T-helper 2 cell (primary cell): ENCODE results near the gene SLIT1.

Source experiments
- DNase-seq, 5 experiments: peaks; one replicate each; pipeline versions ENCODE4 v3.0.0 to v3.0.0-alpha.2; 2012 to 2022

The SLIT1 gene

DNA sequence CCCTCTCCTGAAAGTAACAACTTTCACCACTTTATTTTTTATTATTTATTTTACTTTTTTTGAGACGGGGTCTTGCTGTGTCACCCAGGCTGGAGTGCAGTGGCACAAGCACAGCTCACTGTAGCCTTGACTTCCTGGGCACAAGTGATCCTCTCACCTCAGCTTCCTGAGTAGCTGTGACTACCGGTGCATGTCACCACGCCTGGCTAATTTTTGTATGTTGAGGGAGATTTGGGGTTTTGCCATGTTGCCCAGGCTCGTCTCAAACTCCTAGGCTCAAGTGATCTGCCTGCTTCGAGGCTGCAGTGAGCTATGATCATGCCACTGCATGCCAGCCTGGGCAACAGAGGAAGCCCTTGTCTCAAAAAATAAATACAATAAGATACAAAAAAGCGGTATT, 14.9 kb upstream of the SLIT1 start:
- peak in 1 of 5 experiments; percentile 31 for DNase-seq

DNA sequence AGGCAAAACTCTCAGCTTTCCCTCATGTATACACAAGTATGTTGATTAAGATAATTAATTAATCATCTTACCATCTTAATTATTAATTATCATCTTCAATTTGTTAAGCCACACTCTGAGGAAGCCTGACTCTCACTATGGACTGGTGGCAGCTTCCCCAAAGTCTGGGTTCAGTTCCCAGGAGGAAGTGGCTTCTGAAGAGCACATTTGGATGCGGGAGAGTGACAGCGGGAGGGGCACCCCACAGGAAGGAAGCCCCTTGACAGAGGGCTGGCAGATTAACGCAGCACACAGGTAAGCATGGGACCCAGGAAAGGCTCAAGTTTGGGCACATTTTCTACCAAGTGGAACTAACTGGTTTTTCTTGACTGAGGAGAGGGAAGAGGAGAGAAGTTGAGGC, 13.4 kb upstream of the SLIT1 start:
- no peak for DNase-seq

DNA sequence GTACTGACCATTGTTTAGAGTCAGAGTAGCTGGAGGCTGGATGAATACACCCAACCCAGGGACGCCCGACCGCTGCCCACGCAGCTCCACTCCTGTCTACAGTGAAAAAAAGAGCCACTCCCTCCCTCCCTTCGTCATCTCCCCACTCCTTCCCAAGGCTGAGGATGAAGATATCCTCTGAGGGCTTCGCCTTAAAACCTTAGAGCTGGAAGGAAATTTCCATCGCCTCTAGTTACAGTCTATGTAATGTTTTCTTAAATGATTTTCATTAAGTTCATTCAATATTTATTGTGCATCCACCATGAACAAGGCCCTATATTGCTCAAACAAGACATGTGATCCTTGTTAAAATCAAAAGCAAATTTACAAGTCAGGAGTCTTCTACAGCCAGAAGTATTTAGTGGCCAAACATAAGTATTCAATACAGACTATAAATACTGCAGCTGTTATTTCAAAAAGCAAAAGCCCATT, 11.3 kb upstream of the SLIT1 start:
- no peak for DNase-seq

DNA sequence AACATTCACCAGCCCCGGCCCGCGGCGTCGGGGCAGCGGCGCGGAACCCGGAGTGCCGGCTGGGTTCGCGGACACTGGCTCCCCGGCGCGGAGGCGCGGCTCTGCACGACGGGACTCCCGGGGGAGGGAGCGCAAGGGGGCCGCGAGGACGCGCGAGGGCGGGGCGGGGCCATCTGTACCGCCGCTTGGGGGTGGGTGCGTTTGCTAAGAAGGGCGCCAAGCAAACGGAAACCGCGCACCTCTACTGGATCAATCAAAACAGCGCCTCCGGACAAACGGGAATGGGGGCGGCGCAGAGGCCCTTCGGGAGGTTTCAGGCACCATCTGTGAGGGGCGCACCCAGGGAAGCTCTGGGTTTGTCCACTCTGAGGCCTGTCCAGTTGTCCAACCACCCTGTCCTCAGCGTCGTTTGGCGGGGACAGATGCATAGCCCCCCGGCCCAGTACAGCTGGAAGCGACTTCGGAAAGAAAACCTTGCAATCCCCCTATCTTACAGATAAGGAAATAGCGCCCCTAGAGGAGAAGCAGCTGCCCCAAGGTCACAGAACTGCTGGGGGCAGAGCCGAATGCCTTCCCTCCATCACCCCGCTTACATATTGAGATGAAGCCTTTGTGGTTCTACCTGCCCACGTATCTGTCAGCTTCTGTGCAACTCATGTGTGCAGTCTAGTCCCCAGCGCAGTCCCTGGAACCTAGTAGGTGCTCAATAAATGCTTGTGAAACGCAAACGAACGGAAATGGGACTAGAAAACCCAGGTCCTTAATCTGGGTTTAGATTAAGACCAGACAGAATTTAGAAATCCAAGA, 10.7 kb upstream of the SLIT1 start:
- DNase-seq: peak; percentile 27 to 77 (median 48)

DNA sequence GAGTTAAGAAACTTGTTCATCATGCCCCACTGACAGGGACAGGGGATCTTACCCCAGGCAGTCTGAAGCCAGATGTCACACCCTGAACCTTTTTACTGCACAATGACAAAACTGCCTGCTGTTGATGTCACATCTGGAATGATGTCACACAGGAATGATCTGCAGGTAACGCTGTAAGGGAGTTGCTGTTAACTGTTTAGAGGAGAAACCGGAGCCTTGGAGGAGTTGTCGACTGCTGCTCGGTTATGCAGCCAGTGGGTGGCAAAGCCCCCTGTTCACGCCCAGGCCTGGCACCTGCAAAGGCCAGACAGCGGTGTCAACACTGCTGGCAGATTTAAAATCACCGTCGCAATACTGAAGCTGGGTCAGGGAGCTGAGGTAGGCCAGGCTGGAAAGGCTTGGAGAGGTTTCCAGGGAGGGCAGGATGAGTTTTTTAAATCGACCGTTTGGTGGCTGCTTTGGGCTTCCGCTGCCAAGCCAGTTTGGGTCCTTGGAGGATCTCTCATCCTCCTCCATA, 10.0 kb upstream of the SLIT1 start:
- DNase-seq: no peak

DNA sequence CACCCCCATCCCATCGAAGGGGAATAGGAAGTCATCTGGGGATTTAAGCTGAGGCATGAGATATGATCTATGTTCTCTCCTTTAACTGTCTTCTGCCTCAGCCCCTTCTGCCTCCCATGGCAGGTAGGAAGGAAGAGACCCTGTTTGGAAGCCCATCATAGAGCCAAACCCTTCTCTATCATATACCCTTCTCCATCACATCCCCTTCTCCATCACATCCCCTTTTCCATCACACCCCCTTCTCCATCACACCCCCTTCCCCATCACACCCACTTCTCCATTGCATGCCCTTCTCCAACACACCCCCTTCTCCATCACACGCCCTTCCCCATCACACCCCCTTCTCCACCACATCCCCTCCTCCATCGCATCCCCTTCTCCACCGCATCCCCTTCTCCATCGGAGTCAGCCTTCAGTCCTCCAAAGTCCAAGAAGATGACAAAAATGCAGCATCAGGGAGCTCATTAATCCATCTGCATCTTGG, 7.2 kb upstream of the SLIT1 start:
- no peak for DNase-seq

DNA sequence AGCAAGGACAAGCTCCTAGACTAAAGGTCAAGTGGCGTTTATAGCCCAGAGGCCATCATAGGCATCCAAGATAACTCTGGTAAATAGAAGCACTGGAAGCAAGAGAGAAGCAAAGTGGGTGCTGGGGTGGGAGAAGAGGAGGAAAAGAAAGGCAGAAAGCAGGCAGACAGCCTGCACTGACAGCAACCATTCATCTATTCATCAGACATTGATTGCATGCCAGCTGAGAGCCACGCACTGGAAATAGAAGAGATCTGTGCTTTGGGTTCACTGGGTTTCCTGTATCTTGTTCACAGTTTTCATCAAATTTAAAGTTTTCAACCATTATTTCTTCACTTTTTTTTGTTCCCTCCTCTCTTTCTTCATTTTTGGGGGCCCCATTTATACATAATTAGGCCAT, 4.7 kb upstream of the SLIT1 start:
- DNase-seq: no peak

DNA sequence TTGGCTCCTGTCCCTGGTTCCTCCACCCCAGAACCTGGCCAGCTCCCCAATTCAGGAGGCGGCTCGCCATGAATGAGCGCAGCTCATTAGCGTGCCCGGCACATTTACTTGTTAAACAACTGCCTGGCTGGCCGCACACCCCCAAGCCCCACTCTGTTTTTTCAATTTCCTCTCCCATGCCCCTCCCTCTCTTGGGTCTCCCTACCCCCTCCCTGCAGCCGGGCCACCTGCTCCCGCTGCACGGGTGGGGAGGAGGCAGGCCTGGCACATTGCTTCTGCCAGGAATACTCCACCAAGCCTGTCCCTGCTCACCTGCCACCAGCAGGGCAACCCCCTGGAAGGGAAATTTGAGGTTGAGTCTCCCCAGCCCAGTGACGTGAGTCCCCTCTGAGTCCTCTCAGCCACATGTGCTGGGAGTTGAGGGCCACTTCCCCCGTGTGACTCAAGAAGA, 2.5 kb upstream of the SLIT1 start:
- no peak for DNase-seq

DNA sequence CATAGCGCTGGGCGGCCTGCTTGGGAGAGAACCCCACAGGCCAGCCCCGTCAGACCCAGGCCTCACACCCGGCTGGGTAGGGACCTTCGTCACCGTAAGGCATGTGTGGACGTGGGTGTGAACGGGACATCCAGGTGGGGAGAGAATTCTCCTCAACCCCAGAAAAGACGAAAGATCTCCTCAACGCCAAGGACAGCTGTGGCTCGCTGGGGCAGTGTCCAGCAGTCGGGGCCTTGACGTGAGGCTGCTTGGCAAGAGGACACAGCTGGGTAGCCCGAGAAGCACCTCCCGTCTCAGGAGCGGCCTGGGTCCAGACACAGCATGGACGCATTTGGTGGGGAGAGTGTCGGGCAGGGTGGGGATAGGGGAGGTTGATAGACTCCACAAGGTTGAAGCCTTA, 1.2 kb upstream of the SLIT1 start:
- no peak for DNase-seq

DNA sequence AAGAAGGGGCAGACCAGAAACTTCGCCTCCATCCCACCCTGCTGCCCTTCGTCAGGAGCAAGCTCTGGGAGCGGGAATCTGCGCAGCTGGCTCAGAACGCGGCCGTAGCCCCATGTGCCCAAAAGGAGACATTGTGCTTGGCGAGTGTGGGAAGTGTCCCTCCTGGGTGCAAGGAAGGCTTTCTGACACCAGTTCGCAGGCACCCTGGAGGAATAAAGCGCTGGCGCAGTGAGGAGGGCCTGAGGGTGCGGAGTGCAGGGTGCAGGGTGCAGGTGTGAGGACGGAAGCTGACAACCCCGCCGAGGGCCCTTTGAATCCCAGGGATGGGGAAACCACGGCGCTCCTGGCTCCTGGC, 811 bp downstream of the SLIT1 start:
- no peak for DNase-seq

DNA sequence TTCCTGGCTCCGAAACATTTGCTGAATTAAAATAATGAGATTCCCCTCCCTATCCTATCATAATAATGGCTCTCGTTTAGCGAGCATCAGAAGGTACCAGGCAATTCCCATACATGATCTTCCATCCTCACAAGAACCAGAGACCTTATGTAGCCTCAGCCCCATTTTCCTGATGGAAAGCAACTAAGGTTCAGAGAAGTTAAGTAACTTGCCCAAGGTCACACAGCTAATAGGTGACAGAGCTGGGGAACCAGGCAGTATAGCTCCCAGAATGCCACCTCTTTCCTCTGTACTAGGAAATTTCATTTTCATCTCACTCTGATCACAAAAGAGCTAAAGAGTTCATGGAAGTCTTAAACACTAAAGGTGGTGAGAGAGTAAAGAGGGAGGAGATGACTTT, 2.4 kb downstream of the SLIT1 start:
- DNase-seq: no peak

DNA sequence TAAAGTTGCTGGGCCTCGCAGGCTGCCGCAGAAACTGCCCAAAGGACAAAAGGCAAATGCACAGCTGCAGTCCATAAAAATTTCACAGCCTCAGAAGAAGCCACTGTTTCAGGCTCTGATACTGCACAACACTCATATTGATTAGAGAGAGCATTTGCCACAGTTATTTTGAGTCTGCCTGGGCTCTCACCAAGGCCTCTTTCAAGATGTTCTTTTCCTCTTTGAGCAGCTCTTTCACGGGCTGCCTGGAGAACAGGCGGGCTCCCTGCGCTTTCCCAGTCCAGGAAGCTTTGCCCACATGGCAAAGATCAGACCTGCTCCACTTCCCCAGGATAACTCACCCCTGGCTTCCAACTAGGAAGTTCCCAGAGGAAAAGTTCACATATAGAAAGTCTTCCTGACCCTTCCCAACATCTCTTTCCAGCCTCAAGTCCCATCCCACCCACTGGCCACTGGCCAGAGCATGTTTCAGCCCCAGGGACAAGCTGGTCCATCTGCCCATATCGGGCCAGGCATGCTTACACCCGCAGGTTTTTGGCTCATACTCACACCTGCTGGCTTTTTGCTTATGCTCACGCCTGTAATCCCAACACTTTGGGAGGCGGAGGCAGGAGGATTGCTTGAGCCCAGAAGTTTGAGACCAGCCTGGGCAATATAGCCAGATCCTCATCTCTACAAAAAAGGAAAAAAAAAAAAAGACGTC, 3.3 kb downstream of the SLIT1 start:
- DNase-seq: no peak

DNA sequence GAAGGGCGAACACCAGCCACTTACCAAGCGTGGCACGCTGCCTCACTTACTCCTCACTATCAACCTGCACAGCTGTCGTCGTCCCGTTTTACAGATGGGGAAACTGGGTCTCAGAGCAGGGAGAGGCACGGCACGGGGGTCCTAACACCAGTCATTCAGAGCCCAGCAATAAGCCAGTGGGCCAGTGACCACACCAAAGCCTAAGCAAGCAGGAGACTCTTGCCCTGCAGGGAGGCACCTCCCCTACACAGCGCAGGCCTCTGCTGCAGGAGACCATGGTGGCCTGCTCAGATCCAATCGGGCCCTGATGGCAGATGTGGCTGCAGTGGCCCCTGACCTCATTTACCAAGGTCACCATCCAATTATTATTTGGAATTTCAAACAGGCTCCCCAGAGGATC, 4.8 kb downstream of the SLIT1 start:
- no peak for DNase-seq

DNA sequence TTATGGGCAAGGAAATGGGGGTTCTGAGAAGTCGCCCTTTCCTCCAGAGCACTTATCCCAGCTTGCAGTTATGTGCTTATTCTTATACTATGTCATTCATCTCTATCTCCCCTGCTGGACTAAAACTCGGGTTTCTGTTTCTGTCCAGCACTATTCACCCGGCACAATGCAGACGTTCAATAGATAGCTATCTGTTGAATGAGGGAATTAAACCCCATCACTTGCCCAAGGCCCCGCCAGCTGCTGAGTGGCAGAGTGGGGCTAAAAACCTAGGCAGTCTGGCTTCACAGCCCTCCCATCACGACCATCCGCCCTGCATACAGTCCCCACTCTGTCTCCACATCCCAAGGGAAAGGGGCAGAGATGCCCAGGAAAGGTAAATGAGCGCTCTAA, 5.4 kb downstream of the SLIT1 start:
- no peak for DNase-seq

DNA sequence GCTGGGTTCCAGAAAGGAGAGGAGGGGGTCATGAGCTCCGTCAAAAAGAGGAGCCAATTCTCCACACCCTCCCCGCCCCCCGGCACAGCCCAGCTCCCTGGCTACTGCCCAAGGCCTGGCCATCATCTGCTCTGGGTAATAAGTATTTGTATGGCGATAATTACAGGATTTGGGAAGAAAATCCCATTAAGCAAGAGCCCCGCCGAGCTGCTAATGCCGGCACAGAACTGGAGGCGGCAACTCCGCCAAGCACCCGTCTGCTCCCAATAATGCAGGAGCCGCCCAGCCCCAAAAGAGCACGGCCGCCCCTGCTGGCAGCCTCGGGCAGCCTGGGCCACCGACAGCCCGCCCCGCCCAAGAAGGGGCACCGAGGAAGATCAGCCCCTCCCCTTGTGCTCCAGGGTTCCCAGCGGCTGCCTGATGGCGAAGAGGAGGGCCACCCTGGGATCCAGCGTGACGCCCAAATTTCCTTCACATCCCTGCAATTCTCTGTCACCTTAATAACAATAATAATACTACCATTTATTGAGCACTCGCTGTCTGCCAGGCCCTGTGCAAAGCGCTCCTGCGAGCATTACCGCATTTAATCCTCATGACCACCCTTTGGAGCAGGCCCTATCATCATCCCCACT, 5.9 kb downstream of the SLIT1 start:
- no peak for DNase-seq

DNA sequence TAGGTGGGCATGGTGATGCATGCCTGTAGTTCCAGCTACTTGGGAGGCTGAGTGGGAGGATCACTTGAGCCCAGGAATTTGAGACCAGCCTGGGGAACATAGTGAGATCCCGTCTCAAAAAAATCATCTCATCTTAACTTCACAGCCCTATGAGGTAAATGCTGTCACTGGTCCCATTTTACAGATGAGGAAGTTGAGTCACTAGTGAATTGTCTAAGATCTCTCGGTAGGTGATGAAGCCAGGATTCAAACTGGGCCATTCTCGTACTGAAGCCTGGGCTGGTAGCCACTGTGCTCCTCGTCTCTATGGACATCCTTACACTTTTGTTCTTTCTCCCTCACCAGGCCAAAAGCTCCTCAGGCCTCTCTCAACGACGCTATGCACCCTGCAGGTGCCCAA, 6.4 kb downstream of the SLIT1 start:
- no peak for DNase-seq

DNA sequence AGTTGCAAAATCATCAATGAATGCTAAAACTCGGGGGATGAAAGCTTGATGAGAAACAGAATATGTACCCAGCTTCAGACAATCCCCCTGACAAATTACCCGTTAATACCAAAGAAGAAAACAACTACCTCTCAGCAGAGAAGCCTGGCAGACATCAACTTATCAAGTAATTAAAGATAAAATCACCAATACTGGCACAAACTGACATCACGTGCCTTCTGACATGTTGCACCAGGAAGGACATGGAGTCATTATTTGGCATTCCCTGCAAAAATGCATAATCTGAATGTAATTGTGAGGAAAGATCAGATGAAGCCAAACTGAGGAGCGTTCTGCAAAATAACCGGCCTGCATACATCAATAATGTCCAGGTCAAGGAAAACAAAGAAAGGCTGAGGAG, 7.7 kb downstream of the SLIT1 start:
- no peak for DNase-seq

DNA sequence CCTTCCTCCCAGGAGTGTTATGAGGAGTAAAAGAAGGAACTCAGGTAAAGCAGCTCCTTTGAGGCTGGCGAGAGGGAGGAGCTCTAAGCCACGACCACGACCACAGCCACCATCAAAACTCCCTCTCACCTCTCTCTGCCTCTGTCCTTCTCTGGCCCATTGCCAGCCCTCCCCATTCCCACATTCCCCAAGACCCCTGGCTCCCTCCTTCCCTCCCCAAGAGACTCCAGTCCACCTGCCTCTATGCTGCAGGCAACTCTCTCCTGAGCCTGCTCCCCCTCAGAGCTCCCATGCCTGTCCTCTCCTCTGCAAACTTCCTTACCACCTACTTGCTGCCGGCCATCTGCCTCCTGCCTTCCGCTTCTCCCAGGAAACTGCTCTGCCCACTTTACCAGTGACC, 9.5 kb downstream of the SLIT1 start:
- DNase-seq: no peak

DNA sequence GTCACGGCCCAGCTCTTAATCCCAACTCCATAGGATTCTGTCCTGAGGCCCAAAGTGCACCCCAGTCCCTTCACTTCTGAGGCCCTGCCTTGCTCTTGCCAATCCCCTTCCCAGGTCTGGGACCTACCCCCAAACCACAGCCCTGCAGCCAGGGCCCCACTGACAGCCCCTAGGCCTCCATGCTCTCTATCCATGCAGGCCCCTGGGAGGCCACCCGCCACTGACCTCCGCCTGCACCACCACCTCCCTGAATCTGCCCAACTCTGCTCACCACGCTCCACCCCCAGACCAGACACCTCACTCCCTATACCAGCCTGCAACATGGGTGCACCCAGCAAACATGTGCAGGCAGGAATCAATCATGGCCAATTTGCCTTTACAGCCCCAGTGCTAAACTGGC, 10.2 kb downstream of the SLIT1 start:
- no peak for DNase-seq

DNA sequence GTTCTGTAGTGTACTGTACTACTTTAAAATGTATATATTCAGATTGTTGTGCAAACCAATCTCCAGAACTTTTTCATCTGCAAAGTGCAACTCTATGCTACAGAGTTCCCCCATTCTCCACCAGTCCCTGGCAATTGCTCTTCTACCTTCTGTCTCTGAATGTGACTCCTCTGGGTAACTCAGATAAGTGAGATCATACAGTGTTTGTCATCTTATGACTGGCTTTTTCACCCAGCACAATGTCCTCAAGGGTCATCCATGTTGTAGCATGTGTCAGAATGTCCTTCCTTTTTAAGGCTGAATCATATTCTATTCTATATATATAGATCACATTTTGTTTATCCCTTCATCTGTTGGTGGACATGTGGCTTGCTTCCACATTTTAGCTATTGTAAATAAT, 10.8 kb downstream of the SLIT1 start:
- no peak for DNase-seq

DNA sequence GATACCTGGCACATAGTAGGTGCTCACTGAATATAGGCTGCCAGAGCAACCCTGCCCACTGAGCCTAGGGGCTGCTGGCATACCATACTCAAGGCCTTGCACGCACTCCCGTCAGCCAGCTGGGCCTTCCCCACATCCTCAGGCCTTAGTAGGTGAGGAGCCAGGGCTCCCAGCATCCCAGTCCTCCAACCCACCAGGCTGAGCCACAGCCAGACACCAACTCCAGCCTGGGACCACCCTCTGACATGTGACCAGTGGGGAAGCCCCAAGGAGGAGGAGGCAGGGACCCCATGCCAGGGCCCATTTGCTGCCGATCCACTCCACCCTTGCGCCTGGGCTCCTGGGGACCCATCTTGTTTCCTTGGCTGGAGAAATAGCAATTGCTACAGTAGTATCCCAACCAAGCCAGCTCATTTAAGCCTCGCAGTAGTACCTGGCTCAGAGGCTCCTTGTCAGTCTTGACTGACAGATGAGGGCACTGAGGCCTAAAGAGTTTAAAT, 11.4 kb downstream of the SLIT1 start:
- DNase-seq: no peak

DNA sequence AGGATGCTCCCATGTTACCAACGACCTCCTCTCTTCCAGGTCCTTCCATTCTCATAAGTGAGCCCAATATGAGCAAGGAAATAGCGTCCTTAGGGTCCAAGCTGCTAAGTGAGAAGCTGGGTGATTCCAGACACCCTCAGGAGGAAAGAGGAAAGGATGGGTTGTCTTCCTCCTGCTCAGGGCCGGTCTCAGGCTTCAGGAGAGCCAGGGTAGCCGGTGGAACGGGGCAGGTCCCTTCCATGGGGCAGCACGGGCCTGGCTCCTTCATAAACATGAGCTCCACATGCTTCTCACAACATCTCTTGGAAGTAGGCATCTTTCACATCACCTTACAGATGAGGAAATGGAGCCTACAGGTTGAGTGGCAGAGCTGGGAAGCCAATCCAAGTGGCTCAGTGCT, 12.7 kb downstream of the SLIT1 start:
- no peak for DNase-seq

DNA sequence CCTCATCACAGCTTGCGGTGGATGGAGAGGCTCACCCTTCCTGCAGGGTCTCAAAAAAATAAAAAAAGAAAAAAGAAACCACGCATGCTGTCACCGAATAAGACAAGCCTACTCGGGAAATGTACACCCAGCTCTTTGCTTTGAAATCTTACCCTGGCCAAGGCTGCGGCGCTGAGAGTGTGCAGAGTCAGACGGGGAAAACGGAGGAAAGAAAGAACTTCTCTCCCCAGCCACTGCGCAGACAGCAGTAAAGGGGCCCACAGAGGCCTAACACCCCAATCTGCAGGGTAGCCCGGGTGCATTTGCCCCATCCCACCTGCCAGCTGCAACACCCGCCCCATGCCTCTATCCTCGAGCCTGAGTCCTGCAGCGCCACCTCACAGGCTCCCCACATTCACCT, 14.8 kb downstream of the SLIT1 start:
- DNase-seq: no peak
